GM13976 (cell line): ENCODE results near the gene TBX3.

ENCODE experiments used
- DNase-seq: peaks from one replicate; pipeline ENCODE4 v3.0.0; 2012; ENCODE audit warnings: low spot score
- CTCF ChIP-seq: IDR thresholded peaks from 2 replicates; pipeline ENCODE4 v1.5.1; 2012; ENCODE audit warnings: borderline replicate concordance, mild to moderate bottlenecking; ENCODE audit not compliant: insufficient read depth; ENCODE audit errors: extremely low read depth, missing control alignments, control extremely low read depth
- in situ Hi-C: fragments of 300-500 bp; cut with MboI; formaldehyde crosslinking; loops from one replicate; pipeline ENCODE4 v1.12.0; 2022; ENCODE audit warnings: low sequenced_read_pairs, mixed read lengths, inconsistent platforms; ENCODE audit not compliant: unreplicated experiment

Gene TBX3

GRCh38 chr12:114673169-114673833, 10.7 kb downstream of the TBX3 start:
- no peak for DNase-seq
- no peak for TF ChIP-seq CTCF
- in situ Hi-C loops = no loop called here

- no peak for TF ChIP-seq CTCF
- in situ Hi-C loops = no loop called here
- no peak for DNase-seq
Observed at GRCh38 chr12:114672817-114673168, 11.2 kb downstream of the TBX3 start.

- DNase-seq = no peak
- TF ChIP-seq CTCF = no peak
- in situ Hi-C loops = no loop called here
Observed at GRCh38 chr12:114671443-114672411, 12.2 kb downstream of the TBX3 start.

GRCh38 chr12:114671066-114671442, 12.9 kb downstream of the TBX3 start:
- TF ChIP-seq CTCF = no peak
- in situ Hi-C loops = no loop called here

GRCh38 chr12:114670291-114670980, 13.5 kb downstream of the TBX3 start:
- in situ Hi-C loops = no loop called here
- DNase-seq = no peak
- TF ChIP-seq CTCF = no peak

More at GRCh38 chr12:114671066-114671442, 12.9 kb downstream of the TBX3 start:
- no peak for DNase-seq
